ENCODE results near the gene BCAP31. TPM values are rescaled to one million over a fixed set of nuclear protein-coding genes. Genes with fewer than 3 reads are reported as not detected.

The BCAP31 gene
- total and polyA plus RNA-seq, 2 of the 13 experiments (the other 11 are each of a cell fraction or from before 2014, with no cell fraction given) = 139 to 178 TPM

GRCh38 chrX:153726286-153727122 is 2.3 kb upstream of the BCAP31 start (continued):
- TF ChIP-seq ZNF710 (CRISPR knock-in tag; IDR thresholded peaks at IDR 0.05; ENCODE audit: borderline replicate concordance) = peak; percentile 52; the same call in 1 of the 2 replicates
- TF ChIP-seq MED8 (CRISPR knock-in tag; IDR thresholded peaks at IDR 0.05; ENCODE audit: insufficient replicate concordance) = peak; percentile 59
- TF ChIP-seq, protein P1, sequence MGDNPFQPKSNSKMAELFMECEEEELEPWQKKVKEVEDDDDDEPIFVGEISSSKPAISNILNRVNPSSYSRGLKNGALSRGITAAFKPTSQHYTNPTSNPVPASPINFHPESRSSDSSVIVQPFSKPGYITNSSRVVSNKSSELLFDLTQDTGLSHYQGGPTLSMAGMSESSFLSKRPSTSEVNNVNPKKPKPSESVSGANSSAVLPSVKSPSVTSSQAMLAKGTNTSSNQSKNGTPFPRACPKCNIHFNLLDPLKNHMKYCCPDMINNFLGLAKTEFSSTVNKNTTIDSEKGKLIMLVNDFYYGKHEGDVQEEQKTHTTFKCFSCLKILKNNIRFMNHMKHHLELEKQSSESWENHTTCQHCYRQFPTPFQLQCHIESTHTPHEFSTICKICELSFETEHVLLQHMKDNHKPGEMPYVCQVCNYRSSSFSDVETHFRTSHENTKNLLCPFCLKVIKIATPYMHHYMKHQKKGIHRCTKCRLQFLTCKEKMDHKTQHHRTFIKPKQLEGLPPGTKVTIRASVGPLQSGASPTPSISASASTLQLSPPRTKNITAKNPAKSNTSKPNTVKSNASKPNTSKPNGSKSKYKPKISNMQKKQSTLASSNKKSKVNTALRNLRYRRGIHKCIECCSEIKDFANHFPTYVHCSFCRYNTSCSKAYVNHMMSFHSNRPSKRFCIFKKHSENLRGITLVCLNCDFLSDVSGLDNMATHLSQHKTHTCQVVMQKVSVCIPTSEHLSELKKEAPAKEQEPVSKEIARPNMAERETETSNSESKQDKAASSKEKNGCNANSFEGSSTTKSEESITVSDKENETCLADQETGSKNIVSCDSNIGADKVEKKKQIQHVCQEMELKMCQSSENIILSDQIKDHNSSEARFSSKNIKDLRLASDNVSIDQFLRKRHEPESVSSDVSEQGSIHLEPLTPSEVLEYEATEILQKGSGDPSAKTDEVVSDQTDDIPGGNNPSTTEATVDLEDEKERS (CRISPR knock-in tag; IDR thresholded peaks at IDR 0.05) = no peak
- TF ChIP-seq ZBTB3 (CRISPR knock-in tag; IDR thresholded peaks at IDR 0.05; ENCODE audit: borderline replicate concordance, low read depth) = no peak
- TF ChIP-seq ZNF3 (CRISPR knock-in tag; IDR thresholded peaks at IDR 0.05) = no peak
- 0 out of 2 replicates have a peak, but pooled peaks have one; percentile 29 for TF ChIP-seq MTF2 (CRISPR knock-in tag; IDR thresholded peaks at IDR 0.05; ENCODE audit: borderline replicate concordance)
- 0 out of 2 replicates have a peak, but pooled peaks have one; percentile 27 for TF ChIP-seq ZKSCAN8 (CRISPR knock-in tag; IDR thresholded peaks at IDR 0.05; ENCODE audit: borderline replicate concordance)
- 0 out of 2 replicates have a peak, but pooled peaks have one; percentile 66 for TF ChIP-seq ZNF746 (CRISPR knock-in tag; IDR thresholded peaks at IDR 0.05)
- TF ChIP-seq SAFB2 (CRISPR knock-in tag; IDR thresholded peaks at IDR 0.05; ENCODE audit: borderline replicate concordance, low read depth) = no peak
- TF ChIP-seq HDAC2 (CRISPR knock-in tag; IDR thresholded peaks at IDR 0.05) = peak; percentile 69
- 0 out of 2 replicates have a peak, but pooled peaks have one; percentile 23 for TF ChIP-seq FOXO1 (CRISPR knock-in tag; IDR thresholded peaks at IDR 0.05)
- peak; percentile 90 for TF ChIP-seq NR2C2 (CRISPR knock-in tag; IDR thresholded peaks at IDR 0.05; ENCODE audit: borderline replicate concordance)
- peak; percentile 34; the same call in 1 of the 2 replicates for TF ChIP-seq ZGPAT (CRISPR knock-in tag; IDR thresholded peaks at IDR 0.05)
- peak; percentile 85 for TF ChIP-seq HDAC1 (CRISPR knock-in tag; IDR thresholded peaks at IDR 0.05)
- TF ChIP-seq KLF16 (CRISPR knock-in tag; IDR thresholded peaks at IDR 0.05) = peak in 1 of 2 experiments; percentile 31; a peak in 1 of 4 replicates
- no peak for TF ChIP-seq ZNF891 (CRISPR knock-in tag; IDR thresholded peaks at IDR 0.05)
- peak; percentile 52; the same call in 1 of the 2 replicates for TF ChIP-seq NFE2L2 (IDR thresholded peaks at IDR 0.05; ENCODE audit: low read length)
- peak; percentile 62; the same call in 1 of the 2 replicates for TF ChIP-seq CBFB (CRISPR knock-in tag; IDR thresholded peaks at IDR 0.05)
- TF ChIP-seq HNF4G (IDR thresholded peaks at IDR 0.05; ENCODE audit: borderline replicate concordance, low read depth, low read length) = no peak; the same call in 1 of the 2 replicates
- 0 out of 2 replicates have a peak, but pooled peaks have one; percentile 50 for TF ChIP-seq HNF4G (CRISPR knock-in tag; IDR thresholded peaks at IDR 0.05; ENCODE audit: borderline replicate concordance, low read depth)

Data from HepG2 (cell line).